ENCODE data around the gene SLC5A1.
A peak's percentile ranks its signal among the peaks of the same experiment; 100 is the strongest.

The SLC5A1 gene

DNA sequence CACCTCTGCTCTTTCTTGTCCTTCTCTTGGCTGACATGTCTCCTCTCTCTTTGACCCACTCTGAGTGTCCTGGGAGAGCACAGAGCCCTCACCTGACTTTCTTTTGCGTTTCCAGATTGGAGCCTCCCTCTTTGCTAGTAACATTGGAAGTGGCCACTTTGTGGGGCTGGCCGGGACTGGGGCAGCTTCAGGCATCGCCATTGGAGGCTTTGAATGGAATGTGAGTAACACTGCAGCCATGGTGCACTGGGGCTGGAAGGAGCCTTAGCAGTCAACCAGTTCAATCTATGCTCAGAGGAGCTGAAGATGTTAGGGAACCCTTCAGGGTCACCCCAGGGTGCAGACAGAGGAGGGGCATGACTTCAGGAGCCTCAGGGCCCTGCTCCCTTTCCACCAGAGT lies 23.8 kb downstream of the SLC5A1 start:
- H3K4me1 ChIP-seq (ENCODE audit: control insufficient read depth in 1 of 2, insufficient read depth in 2 of 2, low read length in 2 of 2), result peaks cover 42 to 55% of the 10 kb centered on the region in 2 donors
- H3K9ac ChIP-seq (ENCODE audit: low read depth in 1 of 2, low read length in 2 of 2), result no peak overlapping the region
- no peak overlapping the region for H3K4me3 ChIP-seq (ENCODE audit: low read depth in 1 of 2, low read length in 2 of 2)
- H3K27ac ChIP-seq (ENCODE audit: low read depth, low read length), result no peak overlapping the region
- no peaks in the 10 kb centered on the region for H3K27me3 ChIP-seq (ENCODE audit: control insufficient read depth in 1 of 2, insufficient read depth in 2 of 2, low read length in 2 of 2)
- no peaks in the 10 kb centered on the region for H3K9me3 ChIP-seq (ENCODE audit: control insufficient read depth in 1 of 2, low read length in 2 of 2)
- H3K36me3 ChIP-seq (ENCODE audit: control insufficient read depth in 1 of 2, insufficient read depth in 2 of 2, low read length in 2 of 2), result peaks cover 16 to 40% of the 10 kb centered on the region in 2 donors

DNA sequence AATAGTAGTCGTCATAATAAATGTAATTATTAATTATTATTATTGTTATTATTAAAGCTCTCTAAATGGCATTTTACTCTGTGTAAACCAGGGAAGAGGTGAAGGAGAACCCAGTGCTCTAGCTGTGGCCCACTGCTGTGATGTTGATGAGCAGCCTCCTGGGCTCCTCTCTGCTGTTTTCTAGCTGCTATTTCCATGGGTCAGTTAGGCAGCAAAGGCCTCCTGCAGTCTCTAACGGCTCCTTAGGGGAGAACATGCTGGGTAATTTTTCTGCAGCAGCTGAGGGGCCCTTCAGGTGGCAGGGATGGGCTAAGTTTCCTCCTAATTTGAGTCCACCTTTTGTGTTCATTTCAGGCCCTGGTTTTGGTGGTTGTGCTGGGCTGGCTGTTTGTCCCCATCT lies 24.6 kb downstream of the SLC5A1 start:
- Histone ChIP-seq H3K27me3 (ENCODE audit: control insufficient read depth in 1 of 2, insufficient read depth in 2 of 2, low read length in 2 of 2) (no peaks in the 10 kb centered on the region), H3K9ac (ENCODE audit: low read depth in 1 of 2, low read length in 2 of 2) (no peak overlapping the region), H3K27ac (ENCODE audit: low read depth, low read length) (no peak overlapping the region), H3K4me3 (ENCODE audit: low read depth in 1 of 2, low read length in 2 of 2) (no peak overlapping the region), H3K9me3 (ENCODE audit: control insufficient read depth in 1 of 2, low read length in 2 of 2) (no peaks in the 10 kb centered on the region), H3K4me1 (ENCODE audit: control insufficient read depth in 1 of 2, insufficient read depth in 2 of 2, low read length in 2 of 2) (peaks cover 34 to 47% of the 10 kb centered on the region in 2 donors), H3K36me3 (ENCODE audit: control insufficient read depth in 1 of 2, insufficient read depth in 2 of 2, low read length in 2 of 2) (peaks cover 16 to 44% of the 10 kb centered on the region in 2 donors)

DNA sequence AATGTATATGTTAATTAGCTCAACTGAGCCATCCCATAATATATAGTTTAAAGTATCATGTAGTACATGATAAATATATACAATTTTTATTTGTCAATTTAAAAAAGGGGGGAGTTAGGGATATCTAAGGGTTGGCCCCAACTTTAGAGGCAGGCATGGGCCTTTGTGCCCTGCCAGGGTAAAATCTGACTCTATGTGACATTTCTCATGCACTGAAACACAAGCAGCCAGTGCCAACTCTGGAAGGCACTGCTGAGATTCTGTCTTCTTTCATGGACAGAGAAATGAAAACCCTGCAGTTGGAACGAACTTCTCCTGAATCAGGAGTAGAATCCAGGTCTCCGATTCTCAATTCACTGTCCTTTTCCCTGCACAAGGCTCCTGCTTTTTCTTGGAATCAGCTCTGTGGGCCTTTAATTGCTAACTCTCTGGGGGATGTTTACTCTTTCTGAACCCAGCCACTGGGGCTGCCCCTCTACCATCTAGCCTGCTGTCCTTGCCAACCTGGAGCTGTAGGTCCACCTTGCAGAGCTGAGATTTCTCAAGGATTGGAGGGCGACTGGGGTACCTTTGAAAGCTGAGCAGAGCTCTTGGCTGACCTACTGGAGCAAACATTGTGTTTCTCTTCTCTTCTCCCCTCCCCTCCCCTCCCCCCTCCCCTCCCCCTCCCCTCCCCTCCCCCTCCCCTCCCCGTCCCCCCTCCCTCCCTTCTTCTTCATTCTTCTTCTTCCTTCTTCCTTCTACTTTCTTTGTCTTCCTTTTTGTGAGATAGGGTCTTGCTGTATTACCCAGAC lies 26.7 kb downstream of the SLC5A1 start:
- Histone ChIP-seq H3K27me3 (ENCODE audit: control insufficient read depth in 1 of 2, insufficient read depth in 2 of 2, low read length in 2 of 2) (peaks cover 0 to 5% of the 10 kb centered on the region in 2 donors), H3K4me1 (ENCODE audit: control insufficient read depth in 1 of 2, insufficient read depth in 2 of 2, low read length in 2 of 2) (peaks cover 31 to 47% of the 10 kb centered on the region in 2 donors), H3K9ac (ENCODE audit: low read depth in 1 of 2, low read length in 2 of 2) (no peak overlapping the region), H3K36me3 (ENCODE audit: control insufficient read depth in 1 of 2, insufficient read depth in 2 of 2, low read length in 2 of 2) (peaks cover 16 to 44% of the 10 kb centered on the region in 2 donors), H3K27ac (ENCODE audit: low read depth, low read length) (no peak overlapping the region), H3K9me3 (ENCODE audit: control insufficient read depth in 1 of 2, low read length in 2 of 2) (no peaks in the 10 kb centered on the region), H3K4me3 (ENCODE audit: low read depth in 1 of 2, low read length in 2 of 2) (no peak overlapping the region)

DNA sequence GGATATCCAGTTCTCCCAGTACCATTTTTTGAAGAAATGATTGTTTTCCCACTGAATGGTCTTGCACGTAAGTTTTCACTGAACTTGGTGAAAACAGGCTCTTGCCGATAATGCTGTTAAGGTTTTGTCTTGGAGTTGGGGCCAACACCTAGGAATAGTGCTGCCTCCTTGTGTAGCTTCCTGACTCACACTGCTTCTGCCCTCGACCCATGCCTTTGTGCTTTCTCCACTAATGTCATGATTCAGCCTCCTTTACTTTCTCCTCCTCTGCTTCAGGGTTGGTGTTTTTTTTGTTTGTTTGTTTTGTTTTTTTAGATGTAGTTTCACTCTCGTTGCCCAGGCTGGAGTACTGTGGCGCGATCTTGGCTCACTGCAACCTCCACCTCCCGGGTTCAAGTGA lies 30.2 kb downstream of the SLC5A1 start:
- H3K36me3 ChIP-seq (ENCODE audit: control insufficient read depth in 1 of 2, insufficient read depth in 2 of 2, low read length in 2 of 2), result peaks cover 10 to 30% of the 10 kb centered on the region in 2 donors
- no peak overlapping the region for H3K27ac ChIP-seq (ENCODE audit: low read depth, low read length)
- no peak overlapping the region for H3K9ac ChIP-seq (ENCODE audit: low read depth in 1 of 2, low read length in 2 of 2)
- H3K4me3 ChIP-seq (ENCODE audit: low read depth in 1 of 2, low read length in 2 of 2), result no peak overlapping the region
- H3K9me3 ChIP-seq (ENCODE audit: control insufficient read depth in 1 of 2, low read length in 2 of 2), result no peaks in the 10 kb centered on the region
- H3K4me1 ChIP-seq (ENCODE audit: control insufficient read depth in 1 of 2, insufficient read depth in 2 of 2, low read length in 2 of 2), result peaks cover 44 to 46% of the 10 kb centered on the region in 2 donors
- H3K27me3 ChIP-seq (ENCODE audit: control insufficient read depth in 1 of 2, insufficient read depth in 2 of 2, low read length in 2 of 2), result peaks cover 0 to 5% of the 10 kb centered on the region in 2 donors

DNA sequence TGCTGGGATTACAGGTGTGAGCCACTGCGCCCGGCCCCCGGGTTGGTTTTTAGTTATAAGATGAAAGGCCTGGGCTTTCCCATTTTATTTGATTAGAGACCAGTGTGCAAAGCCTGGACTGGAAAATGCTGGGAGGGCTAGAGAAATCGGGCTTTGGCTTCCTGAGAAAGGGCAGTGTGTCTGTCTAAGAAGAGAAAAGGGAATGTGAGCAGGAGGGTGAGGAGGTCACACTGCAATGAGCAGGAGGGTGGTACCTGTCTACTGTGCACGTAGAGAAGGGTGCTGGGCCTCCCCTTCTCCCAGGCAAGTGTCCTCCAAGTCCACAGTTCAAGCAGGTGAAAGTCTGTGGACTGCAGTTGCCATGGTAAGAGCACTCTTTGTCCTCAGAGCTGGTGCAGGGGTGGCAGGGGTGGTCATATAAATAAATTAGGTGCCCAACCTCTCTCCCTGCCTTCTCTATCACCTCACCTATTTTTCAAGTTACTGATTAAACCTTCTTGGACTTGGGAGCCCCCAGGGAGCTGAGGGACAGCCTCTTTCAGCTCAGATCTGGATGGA lies 30.8 kb downstream of the SLC5A1 start:
- H3K27ac ChIP-seq (ENCODE audit: low read depth, low read length), result peak overlapping the region; percentile 22
- no peak overlapping the region for H3K9ac ChIP-seq (ENCODE audit: low read depth in 1 of 2, low read length in 2 of 2)
- peaks cover 44 to 47% of the 10 kb centered on the region in 2 donors for H3K4me1 ChIP-seq (ENCODE audit: control insufficient read depth in 1 of 2, insufficient read depth in 2 of 2, low read length in 2 of 2)
- H3K27me3 ChIP-seq (ENCODE audit: control insufficient read depth in 1 of 2, insufficient read depth in 2 of 2, low read length in 2 of 2), result peaks cover 0 to 5% of the 10 kb centered on the region in 2 donors
- no peak overlapping the region for H3K4me3 ChIP-seq (ENCODE audit: low read depth in 1 of 2, low read length in 2 of 2)
- peaks cover 9 to 23% of the 10 kb centered on the region in 2 donors for H3K36me3 ChIP-seq (ENCODE audit: control insufficient read depth in 1 of 2, insufficient read depth in 2 of 2, low read length in 2 of 2)
- H3K9me3 ChIP-seq (ENCODE audit: control insufficient read depth in 1 of 2, low read length in 2 of 2), result no peaks in the 10 kb centered on the region

DNA sequence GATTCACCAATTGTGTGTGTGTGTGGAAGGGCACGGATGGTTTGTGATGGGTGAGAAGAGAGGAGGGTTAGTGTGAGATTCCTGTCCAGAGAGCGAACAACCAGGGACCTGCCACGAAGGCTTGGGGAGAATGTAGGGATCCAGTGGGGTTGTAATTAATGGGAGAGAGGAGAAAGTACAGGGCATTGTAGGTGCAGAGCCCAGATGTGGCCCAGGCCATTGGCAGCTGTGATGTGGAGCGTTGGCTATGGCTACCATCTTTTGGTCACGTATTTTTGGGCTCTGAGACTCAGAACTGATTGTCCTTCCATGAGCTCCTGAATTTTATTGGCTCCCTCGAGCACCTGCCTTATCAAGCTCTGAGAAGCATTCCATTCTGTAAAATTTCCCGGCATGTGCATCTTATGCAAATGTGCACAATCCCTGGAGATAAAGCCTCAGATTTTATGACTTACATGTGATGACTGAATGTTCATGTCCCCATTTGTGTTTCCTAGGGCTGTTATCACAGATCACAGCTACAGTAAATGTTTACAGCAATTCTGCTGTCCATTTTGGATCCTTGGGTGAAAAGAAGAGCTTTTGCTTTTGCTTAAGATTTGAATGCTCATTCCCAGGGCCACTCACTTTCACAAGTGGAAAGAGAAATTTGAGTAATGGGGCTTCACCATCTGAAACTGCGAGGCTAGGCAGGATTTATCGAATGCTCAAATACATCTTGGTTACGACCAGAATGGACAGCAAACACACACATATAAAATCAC lies 33.1 kb downstream of the SLC5A1 start:
- H3K4me3 ChIP-seq (ENCODE audit: low read depth in 1 of 2, low read length in 2 of 2), result no peak overlapping the region
- peaks cover 0 to 5% of the 10 kb centered on the region in 2 donors for H3K27me3 ChIP-seq (ENCODE audit: control insufficient read depth in 1 of 2, insufficient read depth in 2 of 2, low read length in 2 of 2)
- H3K9me3 ChIP-seq (ENCODE audit: control insufficient read depth in 1 of 2, low read length in 2 of 2), result no peaks in the 10 kb centered on the region
- H3K9ac ChIP-seq (ENCODE audit: low read depth in 1 of 2, low read length in 2 of 2), result no peak overlapping the region
- peaks cover 58 to 60% of the 10 kb centered on the region in 2 donors for H3K4me1 ChIP-seq (ENCODE audit: control insufficient read depth in 1 of 2, insufficient read depth in 2 of 2, low read length in 2 of 2)
- H3K27ac ChIP-seq (ENCODE audit: low read depth, low read length), result no peak overlapping the region
- peaks cover 16 to 17% of the 10 kb centered on the region in 2 donors for H3K36me3 ChIP-seq (ENCODE audit: control insufficient read depth in 1 of 2, insufficient read depth in 2 of 2, low read length in 2 of 2)

DNA sequence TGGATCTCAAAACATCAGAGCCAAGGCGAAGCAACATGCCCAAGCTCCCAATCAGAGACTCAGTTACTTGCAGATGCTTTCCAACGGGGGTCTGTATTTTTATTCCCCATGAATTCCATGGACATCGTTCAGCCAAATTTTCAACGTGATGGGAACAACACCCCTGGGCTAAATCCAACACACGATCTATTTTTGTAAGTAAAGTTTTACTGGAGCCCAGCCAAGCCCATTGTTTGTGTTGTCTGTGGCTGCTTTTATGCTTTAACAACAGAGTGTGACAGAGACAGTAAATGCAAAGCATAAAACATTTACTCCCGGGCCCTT lies 33.7 kb downstream of the SLC5A1 start:
- Histone ChIP-seq H3K36me3 (ENCODE audit: control insufficient read depth in 1 of 2, insufficient read depth in 2 of 2, low read length in 2 of 2) (peaks cover 16 to 18% of the 10 kb centered on the region in 2 donors), H3K9me3 (ENCODE audit: control insufficient read depth in 1 of 2, low read length in 2 of 2) (no peaks in the 10 kb centered on the region), H3K27ac (ENCODE audit: low read depth, low read length) (no peak overlapping the region), H3K9ac (ENCODE audit: low read depth in 1 of 2, low read length in 2 of 2) (no peak overlapping the region), H3K4me3 (ENCODE audit: low read depth in 1 of 2, low read length in 2 of 2) (no peak overlapping the region), H3K27me3 (ENCODE audit: control insufficient read depth in 1 of 2, insufficient read depth in 2 of 2, low read length in 2 of 2) (peaks cover 0 to 5% of the 10 kb centered on the region in 2 donors), H3K4me1 (ENCODE audit: control insufficient read depth in 1 of 2, insufficient read depth in 2 of 2, low read length in 2 of 2) (peaks cover 58 to 61% of the 10 kb centered on the region in 2 donors)

DNA sequence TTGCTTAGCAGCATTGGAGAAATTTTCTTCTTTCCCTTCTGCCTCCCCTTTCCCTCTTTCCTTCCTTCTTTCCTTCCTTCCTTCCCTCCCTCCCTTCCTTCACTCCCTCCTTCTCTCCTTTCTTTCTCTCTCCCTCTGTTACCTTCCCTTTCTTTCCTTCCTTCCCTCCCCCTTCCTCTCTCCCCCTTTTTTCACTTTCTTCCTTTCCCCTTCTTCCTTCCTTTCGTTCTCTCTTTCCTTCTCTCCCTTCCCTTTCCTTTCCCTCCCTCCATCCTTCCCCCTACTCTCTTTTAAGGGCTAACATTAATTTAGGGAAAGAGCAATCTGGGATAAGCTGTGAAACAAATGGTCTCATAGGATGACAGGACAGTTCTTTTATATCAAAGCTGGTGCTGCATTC lies 34.1 kb downstream of the SLC5A1 start:
- H3K9ac ChIP-seq (ENCODE audit: low read depth in 1 of 2, low read length in 2 of 2), result no peak overlapping the region
- H3K4me3 ChIP-seq (ENCODE audit: low read depth in 1 of 2, low read length in 2 of 2), result no peak overlapping the region
- H3K27me3 ChIP-seq (ENCODE audit: control insufficient read depth in 1 of 2, insufficient read depth in 2 of 2, low read length in 2 of 2), result peaks cover 0 to 5% of the 10 kb centered on the region in 2 donors
- peaks cover 17 to 21% of the 10 kb centered on the region in 2 donors for H3K36me3 ChIP-seq (ENCODE audit: control insufficient read depth in 1 of 2, insufficient read depth in 2 of 2, low read length in 2 of 2)
- H3K4me1 ChIP-seq (ENCODE audit: control insufficient read depth in 1 of 2, insufficient read depth in 2 of 2, low read length in 2 of 2), result peaks cover 58 to 64% of the 10 kb centered on the region in 2 donors
- H3K27ac ChIP-seq (ENCODE audit: low read depth, low read length), result peak overlapping the region; percentile 26
- no peaks in the 10 kb centered on the region for H3K9me3 ChIP-seq (ENCODE audit: control insufficient read depth in 1 of 2, low read length in 2 of 2)

DNA sequence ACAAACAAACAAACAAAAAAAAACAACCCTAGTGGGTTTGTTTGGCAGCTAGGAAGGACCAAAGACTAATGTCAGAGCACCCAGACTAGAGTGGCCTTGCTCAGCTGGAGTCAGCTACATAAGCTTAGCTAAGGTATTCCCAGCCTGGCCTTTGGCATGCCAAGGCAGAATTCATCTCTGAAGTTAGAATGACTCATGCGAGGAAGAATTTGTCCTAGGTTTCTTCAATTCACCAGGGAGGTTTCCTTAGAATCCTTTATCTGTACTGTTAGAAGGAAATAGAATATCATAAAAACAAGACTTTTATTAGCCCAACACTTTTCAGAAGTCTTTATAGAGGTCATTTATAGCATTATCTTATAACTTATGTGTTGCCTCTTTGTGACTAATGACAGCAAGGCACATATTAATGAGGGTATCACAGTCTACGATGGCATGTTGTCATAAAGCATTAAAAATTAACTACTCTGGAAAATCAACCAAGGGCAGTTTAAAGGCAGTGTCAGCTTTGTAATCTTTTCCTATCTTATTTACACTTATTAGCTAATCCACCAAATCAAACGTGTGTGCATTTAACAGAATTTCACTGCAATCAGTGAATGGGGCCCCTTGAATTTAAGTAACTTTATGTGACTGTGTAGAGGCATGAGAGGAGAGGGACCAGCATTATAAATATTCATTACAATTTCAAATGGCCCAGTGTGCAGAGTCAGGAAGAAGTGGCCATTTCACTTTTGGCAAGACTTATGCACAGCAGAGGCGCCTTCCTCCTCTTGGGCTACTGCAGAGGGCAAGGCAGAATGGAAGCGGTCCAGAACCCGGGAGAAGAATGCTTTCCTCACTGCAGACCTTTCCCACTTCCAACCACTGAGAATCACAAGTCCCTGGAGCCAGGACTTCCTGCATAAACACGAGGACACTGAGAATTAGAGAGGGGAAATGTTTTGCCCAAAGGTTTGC lies 36.3 kb downstream of the SLC5A1 start:
- Histone ChIP-seq H3K4me3 (ENCODE audit: low read depth in 1 of 2, low read length in 2 of 2) (no peak overlapping the region), H3K4me1 (ENCODE audit: control insufficient read depth in 1 of 2, insufficient read depth in 2 of 2, low read length in 2 of 2) (peaks cover 52 to 59% of the 10 kb centered on the region in 2 donors), H3K27me3 (ENCODE audit: control insufficient read depth in 1 of 2, insufficient read depth in 2 of 2, low read length in 2 of 2) (no peaks in the 10 kb centered on the region), H3K9ac (ENCODE audit: low read depth in 1 of 2, low read length in 2 of 2) (no peak overlapping the region), H3K9me3 (ENCODE audit: control insufficient read depth in 1 of 2, low read length in 2 of 2) (no peaks in the 10 kb centered on the region), H3K36me3 (ENCODE audit: control insufficient read depth in 1 of 2, insufficient read depth in 2 of 2, low read length in 2 of 2) (peaks cover 21 to 22% of the 10 kb centered on the region in 2 donors), H3K27ac (ENCODE audit: low read depth, low read length) (no peak overlapping the region)
